T-helper 9 cell (primary cell): Measurements from ENCODE around the gene COX11.
A peak's percentile ranks its signal among the peaks of the same experiment; 100 is the strongest.

Source experiments
- DNase-seq: peaks from one replicate; pipeline ENCODE4 v3.0.0-alpha.2; 2020
- total RNA-seq, 2 donors: gene quantifications; one replicate each; lab custom pipeline; 2026; lab: John Stamatoyannopoulos, UW

Gene COX11, protein sequence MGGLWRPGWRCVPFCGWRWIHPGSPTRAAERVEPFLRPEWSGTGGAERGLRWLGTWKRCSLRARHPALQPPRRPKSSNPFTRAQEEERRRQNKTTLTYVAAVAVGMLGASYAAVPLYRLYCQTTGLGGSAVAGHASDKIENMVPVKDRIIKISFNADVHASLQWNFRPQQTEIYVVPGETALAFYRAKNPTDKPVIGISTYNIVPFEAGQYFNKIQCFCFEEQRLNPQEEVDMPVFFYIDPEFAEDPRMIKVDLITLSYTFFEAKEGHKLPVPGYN
- 34.5 to 43.4 reads per million in 2 donors for total RNA-seq

DNA sequence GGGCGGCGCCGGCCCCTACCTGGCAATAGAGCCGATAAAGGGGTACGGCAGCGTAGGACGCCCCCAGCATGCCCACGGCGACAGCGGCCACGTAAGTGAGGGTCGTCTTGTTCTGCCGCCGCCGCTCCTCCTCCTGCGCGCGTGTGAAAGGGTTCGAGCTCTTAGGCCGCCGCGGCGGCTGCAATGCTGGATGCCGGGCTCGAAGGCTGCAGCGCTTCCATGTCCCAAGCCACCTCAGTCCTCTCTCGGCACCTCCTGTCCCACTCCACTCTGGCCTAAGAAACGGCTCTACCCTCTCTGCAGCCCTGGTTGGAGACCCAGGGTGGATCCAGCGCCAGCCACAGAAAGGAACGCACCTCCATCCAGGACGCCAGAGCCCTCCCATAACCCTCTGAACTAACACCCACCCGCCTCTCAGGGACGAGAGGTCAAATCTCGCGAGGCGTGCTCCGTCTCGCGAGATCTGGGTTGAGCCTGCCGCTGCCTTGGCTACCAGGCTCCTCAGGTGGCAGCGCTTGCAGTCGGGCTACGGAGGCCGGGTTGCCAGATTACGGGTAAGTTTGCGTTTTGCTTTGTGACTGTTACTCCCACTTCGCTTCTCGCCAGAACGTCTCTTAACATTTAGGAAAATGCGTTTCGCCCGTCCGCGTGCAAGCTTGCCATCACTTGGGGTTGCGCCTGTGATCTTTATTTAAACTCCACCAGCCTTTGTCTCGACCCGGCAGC, at the start of gene COX11, which contains the start of gene STXBP4:
Gene COX11 (minus strand): TSS at position 393 of the 726 bp plus-strand sequence. CDS start 8 bp downstream, at position 385.
Gene STXBP4 (plus strand): TSS at position 504 of the 726 bp plus-strand sequence. CDS start 17,455 bp downstream, outside the sequence.
- peak; percentile 91 for DNase-seq

DNA sequence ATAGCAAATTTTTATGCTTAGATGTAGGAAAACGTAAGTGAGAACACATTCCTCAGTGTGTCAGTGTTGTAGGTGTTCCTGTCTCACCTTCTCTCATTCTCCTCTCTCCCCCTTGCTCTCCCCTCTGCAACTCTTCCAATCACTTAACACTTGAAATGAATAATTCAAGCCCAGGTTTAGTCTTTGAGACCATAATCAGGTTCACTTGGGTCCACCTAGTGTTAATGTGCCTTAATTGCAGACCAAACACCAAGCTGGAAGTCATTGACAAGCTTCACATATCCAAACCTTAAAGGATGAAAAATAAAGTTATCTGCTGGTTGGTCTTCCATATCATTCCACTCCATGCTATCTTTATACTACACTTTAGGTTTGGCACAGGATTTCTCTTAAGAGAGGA, 37.1 kb upstream of the COX11 start:
- DNase-seq, result no peak

- DNase-seq, result no peak
These were observed 36.0 kb upstream of the COX11 start for GRCh38 chr17:55004484-55004883.

GRCh38 chr17:55002458-55002857, 34.0 kb upstream of the COX11 start:
- no peak for DNase-seq

DNA sequence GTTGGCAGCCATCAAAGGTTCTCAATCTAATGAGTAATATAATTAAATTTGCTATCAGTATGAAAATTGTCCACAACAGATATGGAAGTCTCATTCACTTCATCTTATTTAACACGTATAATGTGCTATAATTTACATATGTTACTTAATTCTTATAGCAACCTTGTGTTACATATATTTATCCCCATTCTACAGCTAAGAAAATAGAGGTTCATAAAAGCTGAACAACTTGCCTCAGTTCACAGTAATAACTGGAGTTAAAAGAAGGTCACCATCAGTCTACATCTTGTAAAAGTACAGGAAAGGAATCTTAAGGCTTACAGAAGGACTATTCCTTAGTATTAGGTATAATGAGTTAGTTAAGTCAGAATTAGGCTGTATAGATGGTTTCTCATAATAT, 28.0 kb upstream of the COX11 start:
- DNase-seq, result no peak

GRCh38 chr17:54992797-54993639, 24.6 kb upstream of the COX11 start:
- no peak for DNase-seq

GRCh38 chr17:54991567-54991966, 23.1 kb upstream of the COX11 start:
- no peak for DNase-seq

DNA sequence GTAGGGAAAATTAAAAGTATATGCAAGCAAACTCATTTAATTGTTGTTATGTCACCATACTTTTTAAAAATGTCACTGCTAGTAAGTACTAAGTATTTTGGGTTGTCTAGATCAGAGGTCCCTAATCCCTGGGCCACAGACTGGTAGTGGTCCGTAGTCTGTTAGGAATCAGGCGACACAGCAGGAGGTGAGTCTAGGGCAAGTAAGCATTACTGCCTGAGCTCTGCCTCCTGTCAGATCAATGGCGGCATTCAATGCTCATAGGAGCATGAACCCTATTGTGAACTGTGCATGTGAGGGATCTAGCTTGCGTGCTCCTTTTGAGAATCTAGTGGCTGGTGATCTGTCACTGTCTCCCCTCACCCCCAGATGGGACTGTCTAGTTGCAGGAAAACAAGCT, 21.7 kb upstream of the COX11 start:
- no peak for DNase-seq

DNA sequence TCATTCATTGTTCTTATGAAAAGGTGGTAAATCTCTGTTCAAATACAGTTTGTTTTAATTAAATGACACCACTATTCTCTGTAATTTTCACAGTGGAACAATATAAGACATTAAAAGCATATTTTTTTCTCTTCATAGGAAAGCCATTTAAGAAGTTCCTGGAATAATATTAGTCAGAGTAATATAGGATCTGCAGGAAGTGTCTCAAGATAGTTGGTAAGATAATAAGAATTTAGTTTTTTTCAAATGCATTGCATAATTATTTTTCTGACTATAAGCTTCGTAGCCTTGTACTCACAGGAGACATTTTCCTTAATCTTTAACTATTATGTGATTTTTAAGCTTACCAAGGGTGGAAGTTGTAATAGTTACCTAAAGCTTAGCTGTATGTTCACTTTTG, 17.0 kb upstream of the COX11 start:
- DNase-seq, result no peak

- DNase-seq, result no peak
These were observed 14.8 kb upstream of the COX11 start for GRCh38 chr17:54983260-54983659.

DNA sequence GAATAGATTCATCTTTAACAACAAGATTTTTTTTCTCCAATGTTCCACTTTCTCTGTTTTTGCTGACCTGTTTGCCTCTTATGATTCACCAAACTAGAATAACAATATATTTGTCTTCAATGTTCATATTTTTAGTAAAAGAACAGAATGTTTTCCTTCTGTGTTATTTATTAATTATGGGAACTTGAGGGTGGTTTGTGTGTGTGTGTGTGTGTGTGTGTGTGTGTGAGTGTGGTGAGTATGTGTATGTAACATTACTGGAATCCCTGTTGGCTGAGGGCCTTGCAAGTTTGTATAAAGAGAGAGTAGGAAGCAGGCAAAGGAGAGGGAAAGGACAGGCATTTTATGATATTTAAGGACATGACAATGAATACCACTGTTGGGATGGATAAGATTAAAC, 13.9 kb upstream of the COX11 start:
- DNase-seq, result no peak

GRCh38 chr17:54980375-54980774, 11.9 kb upstream of the COX11 start:
- DNase-seq, result no peak

DNA sequence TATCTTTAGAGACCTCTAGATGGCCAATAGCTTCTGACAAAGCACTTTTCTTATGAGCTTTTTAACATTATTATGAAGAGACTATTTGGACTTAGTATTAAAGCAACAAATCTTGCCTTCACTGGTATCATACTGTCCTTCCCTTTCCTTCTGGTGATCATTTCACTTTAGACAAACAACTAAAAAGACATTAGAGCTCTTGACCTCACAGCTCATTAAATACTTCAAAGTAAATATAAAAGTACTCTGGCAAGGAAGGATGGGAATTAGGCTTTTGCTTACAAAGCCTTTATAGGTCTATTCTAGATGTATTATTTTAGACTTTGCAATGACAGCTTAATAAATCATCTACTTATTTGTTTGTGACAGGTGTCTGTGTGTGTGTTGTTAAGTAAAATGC, 11.2 kb upstream of the COX11 start:
- no peak for DNase-seq

- DNase-seq, result no peak
These were observed 9.3 kb upstream of the COX11 start for GRCh38 chr17:54977744-54978143.

GRCh38 chr17:54976316-54976715, 7.9 kb upstream of the COX11 start:
- no peak for DNase-seq

DNA sequence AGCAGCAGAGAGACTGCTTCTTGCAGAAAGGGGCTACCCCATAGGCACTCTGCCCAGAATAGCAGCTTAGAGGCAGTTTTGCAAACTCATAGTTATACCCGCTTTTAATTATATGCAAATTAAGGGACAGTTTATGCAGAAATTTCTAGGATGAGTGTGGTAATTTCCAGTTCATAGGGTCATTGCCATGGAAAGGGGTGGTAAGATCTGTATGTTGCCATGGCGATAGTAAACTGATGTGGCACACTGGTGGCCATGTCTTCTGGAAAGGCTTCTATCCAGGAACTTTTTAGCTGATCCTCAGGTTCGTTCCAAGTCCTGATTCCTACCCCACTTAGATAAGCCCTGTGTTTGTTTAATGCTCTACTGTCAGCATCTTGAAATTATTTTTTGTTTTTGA, 6.3 kb upstream of the COX11 start:
- no peak for DNase-seq

DNA sequence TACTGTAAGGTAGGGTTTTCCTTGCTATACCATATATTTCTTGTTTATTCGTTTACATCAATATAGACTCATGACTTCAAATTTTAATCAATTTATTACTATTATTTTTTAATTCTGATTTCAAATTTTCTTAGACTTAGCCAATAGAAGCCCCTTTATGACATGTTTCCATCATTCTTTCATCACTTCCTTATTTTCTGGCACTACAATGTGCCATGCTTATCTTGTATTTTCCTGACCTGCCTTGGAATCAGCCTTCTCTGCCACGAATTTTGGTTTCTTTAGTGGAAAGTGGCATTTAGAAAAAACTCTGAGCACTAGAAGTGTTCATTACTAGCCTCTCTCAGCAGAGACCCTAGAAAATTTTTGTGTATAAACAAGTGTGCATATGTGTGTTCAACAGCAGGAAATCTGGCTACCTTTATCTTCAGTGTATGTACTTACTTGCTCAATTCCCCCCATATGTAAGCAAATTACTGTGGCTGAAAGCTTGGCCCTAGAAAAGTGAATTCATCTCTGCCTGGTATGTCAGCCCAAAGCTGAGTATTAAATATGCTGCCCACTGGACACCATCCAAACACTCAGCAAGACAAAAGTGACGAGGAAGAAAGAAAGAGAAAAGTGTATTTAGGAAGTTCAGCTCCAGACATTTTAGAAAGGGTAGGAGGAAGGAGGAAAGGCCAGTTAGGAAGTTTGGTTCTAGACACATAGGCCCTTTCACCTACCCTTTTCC, 4.1 kb upstream of the COX11 start:
- DNase-seq, result no peak

- DNase-seq, result no peak
These were observed 3.4 kb upstream of the COX11 start for GRCh38 chr17:54971901-54972300.

- DNase-seq, result no peak
These were observed 2.7 kb upstream of the COX11 start for GRCh38 chr17:54971147-54971546.

DNA sequence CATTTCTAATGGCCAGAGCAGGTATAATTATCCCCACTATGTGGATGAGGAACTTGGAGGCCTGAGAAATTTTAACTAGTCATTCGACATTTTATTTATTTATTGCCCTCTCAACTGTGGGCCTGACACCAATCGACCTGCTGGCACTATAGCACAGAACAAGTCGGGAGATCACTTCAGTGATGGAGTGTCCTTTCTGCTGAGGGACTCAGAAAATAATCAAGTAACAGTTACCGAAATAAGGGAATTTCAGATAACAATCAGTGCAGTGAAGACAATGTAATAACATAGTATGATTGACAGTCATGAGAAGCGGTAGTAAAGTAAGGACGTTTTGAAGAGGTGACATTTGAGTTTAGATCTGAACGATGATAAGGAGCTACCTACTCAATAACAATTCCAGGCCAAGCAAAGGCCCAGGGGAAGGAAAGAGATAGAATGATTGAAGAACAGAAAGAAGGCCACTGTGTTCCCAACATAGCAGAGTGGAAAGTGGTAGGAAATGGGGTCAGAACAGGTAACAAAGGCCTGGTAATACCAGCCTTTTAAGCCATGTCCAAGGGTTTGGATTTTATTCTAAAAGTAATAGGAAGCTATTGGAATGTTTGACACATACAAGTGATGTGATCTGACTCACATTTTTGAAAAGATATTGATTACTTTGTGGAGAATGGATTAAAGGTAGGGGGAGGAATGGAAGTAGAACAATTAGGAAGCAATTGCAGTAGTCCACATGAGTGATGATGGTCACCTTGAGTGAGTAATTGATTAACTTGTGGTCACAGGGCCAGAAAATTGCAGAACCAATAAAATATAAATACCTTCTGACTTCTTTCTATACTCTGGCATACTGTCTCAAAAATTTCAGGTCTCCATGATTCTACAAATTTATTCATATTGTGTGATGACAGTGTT, 1.5 kb upstream of the COX11 start:
- DNase-seq, result no peak

DNA sequence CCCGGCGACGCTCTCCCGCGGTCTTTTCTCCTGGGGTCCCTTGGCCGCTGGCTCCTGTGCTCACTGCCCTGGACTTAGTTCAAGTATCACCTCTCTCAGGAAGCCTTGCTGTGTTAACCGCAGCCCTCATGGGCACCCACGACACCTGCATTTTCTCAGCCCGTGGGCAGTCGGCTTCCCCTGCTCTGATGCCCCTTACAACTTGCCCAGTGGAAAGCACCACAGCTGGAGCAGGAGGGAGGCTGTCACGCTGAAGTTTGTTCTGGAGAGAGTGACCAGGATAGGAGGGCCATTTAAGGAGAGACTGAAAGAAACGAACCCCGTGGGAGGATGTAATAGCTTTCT, 506 bp upstream of the COX11 start:
- peak; percentile 7 for DNase-seq
